ENCODE results near the gene IGF1R.

DNA sequence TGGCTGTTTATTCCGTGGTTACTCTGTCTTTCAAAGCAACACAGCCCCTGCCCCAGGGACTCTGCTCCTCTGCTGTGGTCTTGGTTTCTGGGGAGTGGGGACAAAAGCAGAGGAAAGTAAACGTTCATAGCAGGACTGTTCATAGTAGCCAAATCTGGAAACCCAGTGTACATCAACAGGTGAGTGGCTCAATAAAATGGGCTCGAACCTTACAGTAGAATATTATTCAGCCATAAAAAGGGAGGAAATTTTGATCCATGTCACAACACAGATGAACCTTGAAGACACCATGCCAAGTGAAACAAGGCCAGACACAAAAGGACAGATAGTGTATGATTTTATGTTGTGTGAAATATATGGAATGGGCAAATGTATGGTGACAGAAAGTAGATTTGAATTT is 269.1 kb downstream of the IGF1R start:
- no peak for TF ChIP-seq JUN (CRISPR knock-in tag; IDR thresholded peaks at IDR 0.05)
- TF ChIP-seq CREM (CRISPR knock-in tag; IDR thresholded peaks at IDR 0.05) = no peak
- no peak for TF ChIP-seq ZNF121 (CRISPR knock-in tag; IDR thresholded peaks at IDR 0.05)
- no peak for TF ChIP-seq NR3C1 (CRISPR knock-in tag; conservative IDR thresholded peaks at IDR 0.05; ENCODE audit: low read depth)
- TF ChIP-seq TCF7 (CRISPR knock-in tag; IDR thresholded peaks at IDR 0.05; ENCODE audit: low read depth) = no peak
- TF ChIP-seq, protein P1, sequence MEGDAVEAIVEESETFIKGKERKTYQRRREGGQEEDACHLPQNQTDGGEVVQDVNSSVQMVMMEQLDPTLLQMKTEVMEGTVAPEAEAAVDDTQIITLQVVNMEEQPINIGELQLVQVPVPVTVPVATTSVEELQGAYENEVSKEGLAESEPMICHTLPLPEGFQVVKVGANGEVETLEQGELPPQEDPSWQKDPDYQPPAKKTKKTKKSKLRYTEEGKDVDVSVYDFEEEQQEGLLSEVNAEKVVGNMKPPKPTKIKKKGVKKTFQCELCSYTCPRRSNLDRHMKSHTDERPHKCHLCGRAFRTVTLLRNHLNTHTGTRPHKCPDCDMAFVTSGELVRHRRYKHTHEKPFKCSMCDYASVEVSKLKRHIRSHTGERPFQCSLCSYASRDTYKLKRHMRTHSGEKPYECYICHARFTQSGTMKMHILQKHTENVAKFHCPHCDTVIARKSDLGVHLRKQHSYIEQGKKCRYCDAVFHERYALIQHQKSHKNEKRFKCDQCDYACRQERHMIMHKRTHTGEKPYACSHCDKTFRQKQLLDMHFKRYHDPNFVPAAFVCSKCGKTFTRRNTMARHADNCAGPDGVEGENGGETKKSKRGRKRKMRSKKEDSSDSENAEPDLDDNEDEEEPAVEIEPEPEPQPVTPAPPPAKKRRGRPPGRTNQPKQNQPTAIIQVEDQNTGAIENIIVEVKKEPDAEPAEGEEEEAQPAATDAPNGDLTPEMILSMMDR (IDR thresholded peaks at IDR 0.05) = no peak
- TF ChIP-seq, protein P2, sequence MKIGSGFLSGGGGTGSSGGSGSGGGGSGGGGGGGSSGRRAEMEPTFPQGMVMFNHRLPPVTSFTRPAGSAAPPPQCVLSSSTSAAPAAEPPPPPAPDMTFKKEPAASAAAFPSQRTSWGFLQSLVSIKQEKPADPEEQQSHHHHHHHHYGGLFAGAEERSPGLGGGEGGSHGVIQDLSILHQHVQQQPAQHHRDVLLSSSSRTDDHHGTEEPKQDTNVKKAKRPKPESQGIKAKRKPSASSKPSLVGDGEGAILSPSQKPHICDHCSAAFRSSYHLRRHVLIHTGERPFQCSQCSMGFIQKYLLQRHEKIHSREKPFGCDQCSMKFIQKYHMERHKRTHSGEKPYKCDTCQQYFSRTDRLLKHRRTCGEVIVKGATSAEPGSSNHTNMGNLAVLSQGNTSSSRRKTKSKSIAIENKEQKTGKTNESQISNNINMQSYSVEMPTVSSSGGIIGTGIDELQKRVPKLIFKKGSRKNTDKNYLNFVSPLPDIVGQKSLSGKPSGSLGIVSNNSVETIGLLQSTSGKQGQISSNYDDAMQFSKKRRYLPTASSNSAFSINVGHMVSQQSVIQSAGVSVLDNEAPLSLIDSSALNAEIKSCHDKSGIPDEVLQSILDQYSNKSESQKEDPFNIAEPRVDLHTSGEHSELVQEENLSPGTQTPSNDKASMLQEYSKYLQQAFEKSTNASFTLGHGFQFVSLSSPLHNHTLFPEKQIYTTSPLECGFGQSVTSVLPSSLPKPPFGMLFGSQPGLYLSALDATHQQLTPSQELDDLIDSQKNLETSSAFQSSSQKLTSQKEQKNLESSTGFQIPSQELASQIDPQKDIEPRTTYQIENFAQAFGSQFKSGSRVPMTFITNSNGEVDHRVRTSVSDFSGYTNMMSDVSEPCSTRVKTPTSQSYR (CRISPR knock-in tag; IDR thresholded peaks at IDR 0.05) = no peak
- no peak for TF ChIP-seq CBFB (CRISPR knock-in tag; IDR thresholded peaks at IDR 0.05; ENCODE audit: low read depth)
- TF ChIP-seq, protein P3, sequence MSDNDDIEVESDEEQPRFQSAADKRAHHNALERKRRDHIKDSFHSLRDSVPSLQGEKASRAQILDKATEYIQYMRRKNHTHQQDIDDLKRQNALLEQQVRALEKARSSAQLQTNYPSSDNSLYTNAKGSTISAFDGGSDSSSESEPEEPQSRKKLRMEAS (CRISPR knock-in tag; IDR thresholded peaks at IDR 0.05) = no peak
- TF ChIP-seq, protein P4, sequence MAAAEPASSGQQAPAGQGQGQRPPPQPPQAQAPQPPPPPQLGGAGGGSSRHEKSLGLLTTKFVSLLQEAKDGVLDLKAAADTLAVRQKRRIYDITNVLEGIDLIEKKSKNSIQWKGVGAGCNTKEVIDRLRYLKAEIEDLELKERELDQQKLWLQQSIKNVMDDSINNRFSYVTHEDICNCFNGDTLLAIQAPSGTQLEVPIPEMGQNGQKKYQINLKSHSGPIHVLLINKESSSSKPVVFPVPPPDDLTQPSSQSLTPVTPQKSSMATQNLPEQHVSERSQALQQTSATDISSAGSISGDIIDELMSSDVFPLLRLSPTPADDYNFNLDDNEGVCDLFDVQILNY (CRISPR knock-in tag; IDR thresholded peaks at IDR 0.05) = no peak

Data from WTC11 (cell line).